ENCODE measurements around the gene HYCC1.
"Not testable (repeated sequence)": the region's sequence is repeated elsewhere in the genome, so short reads cannot be mapped to it uniquely, and the experiment has no call there.

Gene HYCC1

GRCh38 chr7:23013715-23014649 lies at the start of gene HYCC1:
Gene HYCC1 (minus strand): TSS chr7:23014130. CDS start chr7:22991111, 23,019 bp downstream.
- peak; percentile 98 for DNase-seq

GRCh38 chr7:23062452-23062851 lies 48.5 kb upstream of the HYCC1 start:
- no peak for DNase-seq

- no peak for DNase-seq
Observed at GRCh38 chr7:23061327-23061726, 47.4 kb upstream of the HYCC1 start.

GRCh38 chr7:23058408-23059096 lies 44.6 kb upstream of the HYCC1 start:
- no peak for DNase-seq

GRCh38 chr7:23055582-23056178 lies 41.8 kb upstream of the HYCC1 start:
- DNase-seq: peak; percentile 57

- not testable (repeated sequence) for DNase-seq
Observed at GRCh38 chr7:23051124-23051485, 37.2 kb upstream of the HYCC1 start.

GRCh38 chr7:23046336-23046735 lies 32.4 kb upstream of the HYCC1 start:
- DNase-seq: not testable (repeated sequence)

GRCh38 chr7:23045086-23045485 lies 31.2 kb upstream of the HYCC1 start:
- DNase-seq: not testable (repeated sequence)

- no peak for DNase-seq
Observed at GRCh38 chr7:23044581-23044980, 30.7 kb upstream of the HYCC1 start.

GRCh38 chr7:23043441-23043840 lies 29.5 kb upstream of the HYCC1 start:
- no peak for DNase-seq

- DNase-seq: not testable (repeated sequence)
Observed at GRCh38 chr7:23039674-23040073, 25.7 kb upstream of the HYCC1 start.

GRCh38 chr7:23035542-23036371 lies 21.8 kb upstream of the HYCC1 start:
- DNase-seq: not testable (repeated sequence)

GRCh38 chr7:23027261-23027660 lies 13.3 kb upstream of the HYCC1 start:
- no peak for DNase-seq

- no peak for DNase-seq
Observed at GRCh38 chr7:23026164-23026563, 12.2 kb upstream of the HYCC1 start.

GRCh38 chr7:23024454-23024853 lies 10.5 kb upstream of the HYCC1 start:
- DNase-seq: no peak

GRCh38 chr7:23022851-23023250 lies 8.9 kb upstream of the HYCC1 start:
- DNase-seq: no peak

GRCh38 chr7:23022258-23022769 lies 8.4 kb upstream of the HYCC1 start:
- no peak for DNase-seq

GRCh38 chr7:23021596-23021995 lies 7.7 kb upstream of the HYCC1 start:
- no peak for DNase-seq

- no peak for DNase-seq
Observed at GRCh38 chr7:23020742-23021401, 6.9 kb upstream of the HYCC1 start.

- DNase-seq: no peak
Observed at GRCh38 chr7:23018750-23019149, 4.8 kb upstream of the HYCC1 start.

GRCh38 chr7:23017309-23017708 lies 3.4 kb upstream of the HYCC1 start:
- no peak for DNase-seq
